Sciatic nerve (tissue), 2 donors: Measurements from ENCODE around the gene CMTR2. TPM values are rescaled to one million over a fixed set of nuclear protein-coding genes. Genes with fewer than 3 reads are reported as not detected.
A peak's percentile ranks its signal among the peaks of the same experiment; 100 is the strongest.
"Not testable (repeated sequence)": the region's sequence is repeated elsewhere in the genome, so short reads cannot be mapped to it uniquely, and the experiment has no call there.

Source experiments
- ATAC-seq: fragments of 200-7000 bp; cut with Tn5 transposase; one replicate; pipeline ENCODE4 v1.9.1; 2020; ENCODE audit warnings: mild to moderate bottlenecking, moderate library complexity
- DNase-seq: peaks from one replicate; pipeline ENCODE4 v3.0.0-alpha.2; 2020; ENCODE audit warnings: low spot score
- intact Hi-C: fragments of 100-400 bp; cut with DNase I; formaldehyde crosslinking; loops from one replicate; pipeline ENCODE4 v1.14.2; 2022
- total RNA-seq: library from RNA; stranded (reverse); fragmentation: NEBNext Ultra II Directional; extraction: Animal tissue kit (Norgen Biotek cat#: 25700); gene quantifications from one replicate; pipeline ENCODE4 v1.2.1, GENCODE V29; 2021
- donor health status: DM: no; HTN: no; CAD: no.
- donor health status: DM: no; HTN: no; CAD: no.

The CMTR2 gene
- total RNA-seq, result 14.9 TPM

GRCh38 chr16:71288890-71289731 lies at the start of gene CMTR2:
Gene CMTR2, minus strand, starts transcription at chr16:71289402. Its CDS starts 3,482 bp downstream, at chr16:71285920.
- peak; percentile 100 for ATAC-seq
- DNase-seq, result peak; percentile 95
- intact Hi-C loops, result no loop called here

- no peak for ATAC-seq
- intact Hi-C loops, result no loop called here
- no peak for DNase-seq
Measured at GRCh38 chr16:71338632-71339031, 49.4 kb upstream of the CMTR2 start.

GRCh38 chr16:71338193-71338592 lies 49.0 kb upstream of the CMTR2 start:
- intact Hi-C loops, result no loop called here

GRCh38 chr16:71337631-71338030 lies 48.4 kb upstream of the CMTR2 start:
- ATAC-seq (no peak), DNase-seq (no peak)
- intact Hi-C loops, result no loop called here

More at GRCh38 chr16:71338193-71338592, 49.0 kb upstream of the CMTR2 start:
- ATAC-seq, result no peak
- no peak for DNase-seq

GRCh38 chr16:71328151-71328550 lies 38.9 kb upstream of the CMTR2 start:
- ATAC-seq (no peak), DNase-seq (no peak)
- intact Hi-C loops, result no loop called here

- intact Hi-C loops, result no loop called here
- DNase-seq, result no peak
- no peak for ATAC-seq
Measured at GRCh38 chr16:71327720-71328119, 38.5 kb upstream of the CMTR2 start.

GRCh38 chr16:71319999-71320398 lies 30.8 kb upstream of the CMTR2 start:
- intact Hi-C loops, result no loop called here
- no peak for ATAC-seq
- DNase-seq, result no peak

- DNase-seq (no peak), ATAC-seq (no peak)
- intact Hi-C loops, result no loop called here
Measured at GRCh38 chr16:71315269-71315668, 26.1 kb upstream of the CMTR2 start.

- intact Hi-C loops, ATAC-seq, DNase-seq: not testable (repeated sequence)
Measured at GRCh38 chr16:71313591-71313990, 24.4 kb upstream of the CMTR2 start.

GRCh38 chr16:71311553-71312158 lies 22.5 kb upstream of the CMTR2 start:
- ATAC-seq, result no peak
- intact Hi-C loops, result no loop called here
- no peak for DNase-seq

- intact Hi-C loops, result no loop called here
- ATAC-seq, result no peak
- DNase-seq, result no peak
Measured at GRCh38 chr16:71303938-71304337, 14.7 kb upstream of the CMTR2 start.

- DNase-seq (no peak), ATAC-seq (no peak)
- intact Hi-C loops, result no loop called here
Measured at GRCh38 chr16:71297341-71297634, 8.1 kb upstream of the CMTR2 start.

- ATAC-seq, result no peak
- intact Hi-C loops, result no loop called here
- DNase-seq, result no peak
Measured at GRCh38 chr16:71296584-71297340, 7.6 kb upstream of the CMTR2 start.

- ATAC-seq (no peak), DNase-seq (no peak)
- intact Hi-C loops, result no loop called here
Measured at GRCh38 chr16:71295950-71296349, 6.7 kb upstream of the CMTR2 start.

GRCh38 chr16:71293919-71294318 lies 4.7 kb upstream of the CMTR2 start:
- intact Hi-C loops, result no loop called here
- no peak for ATAC-seq
- no peak for DNase-seq

GRCh38 chr16:71292095-71292494 lies 2.9 kb upstream of the CMTR2 start:
- DNase-seq, intact Hi-C loops, ATAC-seq: not testable (repeated sequence)

GRCh38 chr16:71289732-71290062 lies 495 bp upstream of the CMTR2 start:
- intact Hi-C loops, result no loop called here
- ATAC-seq (no peak), DNase-seq (no peak)

GRCh38 chr16:71288570-71288889 lies 672 bp downstream of the CMTR2 start:
- intact Hi-C loops, result no loop called here
- ATAC-seq, result no peak
- no peak for DNase-seq

- intact Hi-C loops, result no loop called here
- ATAC-seq (no peak), DNase-seq (no peak)
Measured at GRCh38 chr16:71287911-71288310, 1.3 kb downstream of the CMTR2 start.

- no peak for ATAC-seq
- intact Hi-C loops, result no loop called here
- no peak for DNase-seq
Measured at GRCh38 chr16:71287454-71287853, 1.7 kb downstream of the CMTR2 start.
